Measurements from ENCODE around the gene ITGA11.

Gene ITGA11

DNA sequence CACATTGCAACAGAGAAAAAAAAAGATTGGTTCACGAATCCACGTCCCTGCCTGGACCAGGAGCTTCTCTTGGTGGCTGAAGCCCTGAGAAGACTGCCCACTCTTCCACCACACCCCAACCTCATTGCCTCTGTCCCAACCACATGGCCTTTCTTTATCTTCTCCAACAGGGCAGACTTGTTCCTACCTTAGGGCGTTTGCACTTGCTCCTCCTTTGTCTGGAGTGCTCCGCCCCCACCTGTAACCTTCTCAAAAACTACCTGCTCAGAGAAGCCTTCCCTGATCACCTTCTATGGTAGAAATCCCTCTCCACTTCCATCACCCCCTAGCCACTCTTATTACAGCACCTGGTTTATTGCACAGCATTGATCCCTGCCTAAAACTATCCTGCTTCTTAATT is 64.7 kb downstream of the ITGA11 start:
- no peak for DNase-seq
- H3K4me3 Mint-ChIP-seq: no peak overlapping the region
- peaks cover 7% of the 10 kb centered on the region for H3K4me1 Mint-ChIP-seq (ENCODE audit: low read depth)
- no peak overlapping the region for H3K27ac Mint-ChIP-seq
- no peaks in the 10 kb centered on the region for H3K9me3 Mint-ChIP-seq
- H3K27me3 Mint-ChIP-seq: peaks cover 4% of the 10 kb centered on the region
- H3K36me3 Mint-ChIP-seq (ENCODE audit: low read depth): no peaks in the 10 kb centered on the region

DNA sequence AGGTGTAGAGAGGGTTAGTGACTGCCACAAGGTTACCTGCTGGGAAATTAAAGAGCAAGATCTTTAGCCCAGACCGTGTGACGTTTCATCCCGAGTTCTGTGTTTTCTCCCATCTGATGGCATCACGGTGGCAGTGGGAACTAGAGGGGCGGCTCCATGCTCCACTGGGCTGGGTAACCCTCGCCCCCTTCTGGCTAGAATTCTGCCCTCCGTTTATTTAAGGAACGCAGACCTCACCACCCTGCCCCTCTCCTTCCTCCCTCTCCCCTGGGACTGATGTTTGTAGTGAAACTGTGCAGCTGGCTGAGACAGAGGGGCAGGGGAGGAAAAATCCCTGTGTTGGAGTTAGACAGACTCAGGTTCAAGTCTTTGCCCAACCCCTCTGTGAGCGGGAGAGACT is 65.6 kb downstream of the ITGA11 start:
- Mint-ChIP-seq H3K27ac (no peak overlapping the region), H3K4me3 (no peak overlapping the region)

DNA sequence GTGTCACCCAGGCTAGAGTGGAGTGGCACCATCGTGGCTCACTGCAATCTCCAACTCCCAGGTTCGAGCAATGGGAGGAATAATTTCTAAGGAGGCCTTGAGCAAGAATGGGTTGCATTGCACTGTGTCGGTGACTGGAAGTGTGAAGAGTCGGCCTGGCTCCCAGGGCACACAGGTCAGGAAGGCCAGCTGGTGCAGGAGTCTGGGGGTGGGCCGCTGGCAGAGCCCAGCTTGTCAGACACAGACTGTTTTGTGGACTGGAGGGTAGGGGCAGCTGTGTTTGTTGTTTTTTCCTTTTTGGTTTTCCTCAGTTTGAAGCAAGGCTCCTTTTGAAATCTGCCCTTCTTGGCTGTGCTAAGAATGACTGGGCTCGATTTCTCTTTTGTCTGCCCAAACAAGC is 66.2 kb downstream of the ITGA11 start:
- Mint-ChIP-seq H3K27me3 (peaks cover 4% of the 10 kb centered on the region), H3K4me3 (no peak overlapping the region), H3K4me1 (ENCODE audit: low read depth) (peaks cover 7% of the 10 kb centered on the region), H3K9me3 (no peaks in the 10 kb centered on the region), H3K36me3 (ENCODE audit: low read depth) (no peaks in the 10 kb centered on the region), H3K27ac (no peak overlapping the region)
- no peak for DNase-seq

More for the DNA sequence above, 65.6 kb downstream of the ITGA11 start:
- Mint-ChIP-seq H3K27me3 (peaks cover 4% of the 10 kb centered on the region), H3K4me1 (ENCODE audit: low read depth) (peaks cover 7% of the 10 kb centered on the region), H3K9me3 (no peaks in the 10 kb centered on the region), H3K36me3 (ENCODE audit: low read depth) (no peaks in the 10 kb centered on the region)
- DNase-seq: no peak

DNA sequence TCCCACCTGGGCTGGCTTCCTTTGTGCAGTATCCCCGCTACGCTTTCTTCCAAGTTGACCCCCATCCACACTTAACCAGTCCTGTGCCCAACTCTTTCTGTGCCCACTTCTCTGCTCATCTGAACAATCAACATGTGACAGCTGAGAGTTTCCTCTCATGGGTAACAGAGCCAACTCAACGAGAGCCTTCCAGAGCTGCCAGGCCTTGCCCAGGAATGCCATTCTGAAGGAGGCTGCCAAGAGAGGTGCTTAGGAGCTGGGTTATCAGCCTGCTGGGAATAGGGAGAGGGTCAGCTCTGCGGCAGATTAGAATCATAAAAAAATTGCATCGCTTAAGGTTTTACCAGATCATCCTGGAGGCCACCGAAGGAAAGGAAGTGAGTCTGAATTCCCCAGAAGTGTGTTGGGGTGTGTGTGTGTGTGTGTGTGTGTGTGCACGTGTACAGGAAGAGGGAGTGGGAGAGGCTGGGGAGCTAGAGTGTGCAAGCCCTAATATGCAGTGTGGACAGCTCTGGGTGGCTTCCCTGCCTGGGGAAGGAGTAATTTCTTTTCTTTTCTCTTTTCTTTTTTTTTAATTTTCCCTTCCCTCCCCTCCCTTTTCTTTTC is 66.7 kb downstream of the ITGA11 start:
- DNase-seq: no peak
- no peaks in the 10 kb centered on the region for H3K36me3 Mint-ChIP-seq (ENCODE audit: low read depth)
- H3K27ac Mint-ChIP-seq: peak overlapping the region; percentile 22
- peaks cover 7% of the 10 kb centered on the region for H3K4me1 Mint-ChIP-seq (ENCODE audit: low read depth)
- no peak overlapping the region for H3K4me3 Mint-ChIP-seq
- H3K9me3 Mint-ChIP-seq: no peaks in the 10 kb centered on the region
- H3K27me3 Mint-ChIP-seq: peaks cover 4% of the 10 kb centered on the region

DNA sequence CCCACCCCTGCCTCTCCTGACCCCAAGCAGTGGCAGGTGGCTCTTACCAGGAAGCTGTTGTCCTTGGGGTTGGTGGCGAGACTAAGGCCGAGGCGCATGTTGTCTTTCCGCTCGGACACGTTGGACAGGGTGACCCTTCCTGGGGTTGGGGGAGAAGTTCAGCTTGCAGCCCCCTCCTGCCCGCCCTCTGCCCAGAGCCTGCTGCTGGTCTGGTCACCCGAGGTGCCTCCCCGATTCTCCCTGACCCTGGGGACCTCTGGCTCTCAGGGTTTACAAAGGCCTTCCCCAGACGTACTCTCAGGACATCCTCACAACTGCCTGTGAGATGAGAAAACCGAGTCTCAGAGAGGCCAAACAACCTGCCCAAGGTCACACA is 67.3 kb downstream of the ITGA11 start:
- H3K4me1 Mint-ChIP-seq (ENCODE audit: low read depth): peaks cover 7% of the 10 kb centered on the region
- no peaks in the 10 kb centered on the region for H3K36me3 Mint-ChIP-seq (ENCODE audit: low read depth)
- no peak overlapping the region for H3K4me3 Mint-ChIP-seq
- peak overlapping the region; percentile 22 for H3K27ac Mint-ChIP-seq
- H3K9me3 Mint-ChIP-seq: no peaks in the 10 kb centered on the region
- peaks cover 4% of the 10 kb centered on the region for H3K27me3 Mint-ChIP-seq
- no peak for DNase-seq

DNA sequence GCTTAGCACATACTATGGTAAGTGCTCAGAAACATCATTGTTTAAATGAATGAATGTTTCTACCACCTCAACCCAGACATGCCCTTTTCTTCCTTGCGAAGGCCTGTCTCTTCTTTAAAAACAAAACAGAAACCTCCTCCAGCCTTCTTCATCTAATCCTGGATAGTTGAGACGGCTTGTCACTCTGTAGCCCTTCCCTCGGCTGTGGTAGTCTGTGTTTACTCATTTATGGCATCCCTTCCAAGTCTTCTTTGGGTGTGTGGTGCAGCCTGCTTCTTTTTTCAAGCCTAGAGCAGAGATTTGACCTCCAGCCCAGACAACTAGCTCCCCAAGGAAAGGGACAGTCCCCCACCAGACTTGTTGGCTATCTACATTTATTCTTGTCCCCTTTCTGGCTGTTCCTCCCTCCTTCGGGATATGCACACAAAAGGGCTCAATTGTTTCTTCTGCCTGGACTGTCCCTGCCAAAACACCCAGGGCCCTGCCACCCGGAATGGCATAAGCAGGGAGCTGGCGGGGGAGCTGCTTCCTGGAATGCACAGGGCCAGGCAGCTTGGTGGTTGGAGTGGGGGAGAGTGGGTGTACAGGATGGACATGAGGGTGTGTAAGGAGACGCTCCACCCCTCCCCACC is 67.8 kb downstream of the ITGA11 start:
- peaks cover 7% of the 10 kb centered on the region for H3K4me1 Mint-ChIP-seq (ENCODE audit: low read depth)
- no peaks in the 10 kb centered on the region for H3K36me3 Mint-ChIP-seq (ENCODE audit: low read depth)
- no peaks in the 10 kb centered on the region for H3K9me3 Mint-ChIP-seq
- DNase-seq: no peak
- no peak overlapping the region for H3K4me3 Mint-ChIP-seq
- H3K27ac Mint-ChIP-seq: no peak overlapping the region
- H3K27me3 Mint-ChIP-seq: peaks cover 4% of the 10 kb centered on the region

DNA sequence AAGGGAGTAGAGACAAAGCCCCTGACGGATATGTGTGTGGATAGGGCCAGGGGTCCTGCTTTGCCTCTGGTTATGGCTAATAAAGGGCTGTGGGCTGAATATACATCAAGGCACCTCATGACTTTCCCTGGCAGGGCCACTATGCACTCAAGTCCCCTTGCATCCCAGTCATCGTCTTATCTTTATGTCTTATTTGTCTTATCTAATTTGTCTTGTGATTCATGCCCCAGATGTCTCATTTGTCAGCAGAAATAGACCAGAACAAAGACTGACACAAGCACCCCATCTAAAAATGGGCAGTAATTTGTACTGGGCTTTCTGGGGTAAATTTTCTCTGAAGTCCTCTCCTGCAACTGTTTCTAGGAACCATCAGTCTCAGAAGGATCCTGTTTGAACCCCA is 68.6 kb downstream of the ITGA11 start:
- no peaks in the 10 kb centered on the region for H3K36me3 Mint-ChIP-seq (ENCODE audit: low read depth)
- H3K27me3 Mint-ChIP-seq: peaks cover 4% of the 10 kb centered on the region
- no peak for DNase-seq
- H3K9me3 Mint-ChIP-seq: no peaks in the 10 kb centered on the region
- H3K4me1 Mint-ChIP-seq (ENCODE audit: low read depth): peaks cover 7% of the 10 kb centered on the region
- no peak overlapping the region for H3K27ac Mint-ChIP-seq
- H3K4me3 Mint-ChIP-seq: no peak overlapping the region

DNA sequence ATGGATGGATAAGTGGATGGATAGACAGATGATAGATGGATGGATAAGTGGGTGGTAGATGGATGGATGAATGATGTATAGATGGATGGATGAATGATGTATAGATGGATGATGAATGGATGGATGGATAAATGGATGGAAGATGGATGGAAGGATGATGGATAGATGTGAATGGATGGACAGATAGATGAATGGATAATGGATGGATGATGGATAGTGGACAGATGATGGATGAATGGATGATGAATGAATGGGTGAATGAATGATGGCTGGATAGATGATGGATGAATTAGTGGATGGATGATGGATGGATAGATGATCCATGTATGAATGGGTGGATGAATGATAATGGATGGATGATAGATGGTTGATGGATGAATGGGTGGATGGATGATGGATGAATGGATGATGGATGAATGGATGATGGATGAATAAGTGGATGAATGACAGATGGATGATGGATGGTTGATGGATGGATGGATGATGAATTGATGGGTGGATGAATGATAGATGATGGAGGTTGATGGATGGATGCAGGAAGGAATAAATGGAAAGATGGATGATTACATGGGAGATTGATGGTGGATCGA is 69.3 kb downstream of the ITGA11 start:
- DNase-seq: no peak
- no peaks in the 10 kb centered on the region for H3K36me3 Mint-ChIP-seq (ENCODE audit: low read depth)

DNA sequence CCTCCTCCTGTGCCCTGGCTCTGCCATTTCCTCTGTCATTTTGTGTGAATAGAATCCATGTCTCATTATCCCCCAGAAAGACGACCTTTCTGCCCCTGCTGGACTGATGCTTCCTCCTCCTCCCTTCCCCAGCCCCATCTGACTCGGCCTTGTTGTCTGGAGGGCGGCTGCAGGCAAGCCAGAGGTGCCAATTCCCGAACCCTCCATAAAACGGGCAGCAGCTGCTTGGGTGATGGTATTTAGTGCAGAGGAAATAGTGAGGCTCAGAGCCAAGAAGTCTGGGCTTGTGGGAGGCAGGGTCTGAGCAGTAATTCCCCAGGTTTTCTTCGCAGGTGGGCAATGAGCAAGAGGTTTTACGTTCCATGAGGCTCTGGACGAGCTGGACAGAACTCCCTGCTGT is 71.2 kb downstream of the ITGA11 start:
- no peak for DNase-seq
- H3K27me3 Mint-ChIP-seq: no peaks in the 10 kb centered on the region
- no peak overlapping the region for H3K27ac Mint-ChIP-seq
- H3K9me3 Mint-ChIP-seq: peaks cover 6% of the 10 kb centered on the region
- H3K4me3 Mint-ChIP-seq: no peak overlapping the region
- peaks cover 7% of the 10 kb centered on the region for H3K4me1 Mint-ChIP-seq (ENCODE audit: low read depth)
- H3K36me3 Mint-ChIP-seq (ENCODE audit: low read depth): no peaks in the 10 kb centered on the region

More for the DNA sequence above, 69.3 kb downstream of the ITGA11 start:
- H3K4me1 Mint-ChIP-seq (ENCODE audit: low read depth): peaks cover 7% of the 10 kb centered on the region
- peaks cover 4% of the 10 kb centered on the region for H3K27me3 Mint-ChIP-seq
- no peak overlapping the region for H3K4me3 Mint-ChIP-seq
- H3K27ac Mint-ChIP-seq: no peak overlapping the region
- no peaks in the 10 kb centered on the region for H3K9me3 Mint-ChIP-seq

DNA sequence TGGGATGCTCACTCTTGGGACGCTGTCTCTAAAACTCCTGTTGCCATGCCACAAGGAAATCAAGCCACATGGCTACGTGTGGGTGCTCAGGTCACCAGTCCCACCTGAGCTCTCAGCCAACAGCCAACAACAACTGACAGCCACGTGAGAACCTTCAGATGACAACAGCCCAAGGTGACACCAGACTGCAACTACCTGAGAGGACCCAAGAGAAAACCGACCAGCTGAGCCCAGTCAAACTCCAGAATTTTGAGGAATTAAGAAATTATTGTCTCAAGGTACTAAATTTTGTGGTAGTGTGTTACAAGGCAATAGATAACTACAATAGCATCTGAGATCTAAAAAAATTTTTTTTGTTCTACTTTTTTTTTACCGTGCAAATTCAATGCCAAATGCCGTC is 75.2 kb downstream of the ITGA11 start:
- H3K4me1 Mint-ChIP-seq (ENCODE audit: low read depth): peaks cover 29% of the 10 kb centered on the region
- no peak for DNase-seq
- H3K36me3 Mint-ChIP-seq (ENCODE audit: low read depth): no peaks in the 10 kb centered on the region
- H3K27me3 Mint-ChIP-seq: no peaks in the 10 kb centered on the region
- peaks cover 6% of the 10 kb centered on the region for H3K9me3 Mint-ChIP-seq
- H3K27ac Mint-ChIP-seq: no peak overlapping the region
- no peak overlapping the region for H3K4me3 Mint-ChIP-seq

DNA sequence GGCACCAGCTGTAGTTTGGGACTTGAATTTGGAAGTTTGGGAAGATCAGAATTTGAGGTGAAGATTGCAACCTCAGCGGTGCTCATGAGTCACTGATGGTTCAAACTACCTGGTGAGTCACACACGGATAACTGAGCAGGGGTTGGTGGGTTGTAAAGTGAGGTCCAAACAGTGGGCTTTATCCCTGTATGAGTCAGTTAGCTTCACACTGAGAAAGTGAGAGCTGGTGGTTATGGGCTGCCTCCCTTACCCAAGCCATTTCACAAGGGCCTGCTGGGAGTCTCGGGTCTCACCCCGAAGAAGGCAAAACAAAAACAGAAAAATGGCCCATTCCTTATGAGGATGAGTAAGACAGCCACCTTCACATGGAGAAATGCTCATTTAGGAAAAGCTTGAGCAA is 77.0 kb downstream of the ITGA11 start:
- no peak for DNase-seq
- Mint-ChIP-seq H3K4me1 (ENCODE audit: low read depth) (peaks cover 33% of the 10 kb centered on the region), H3K9me3 (peaks cover 6% of the 10 kb centered on the region), H3K4me3 (no peak overlapping the region), H3K36me3 (ENCODE audit: low read depth) (no peaks in the 10 kb centered on the region), H3K27ac (peak overlapping the region; percentile 5), H3K27me3 (no peaks in the 10 kb centered on the region)

DNA sequence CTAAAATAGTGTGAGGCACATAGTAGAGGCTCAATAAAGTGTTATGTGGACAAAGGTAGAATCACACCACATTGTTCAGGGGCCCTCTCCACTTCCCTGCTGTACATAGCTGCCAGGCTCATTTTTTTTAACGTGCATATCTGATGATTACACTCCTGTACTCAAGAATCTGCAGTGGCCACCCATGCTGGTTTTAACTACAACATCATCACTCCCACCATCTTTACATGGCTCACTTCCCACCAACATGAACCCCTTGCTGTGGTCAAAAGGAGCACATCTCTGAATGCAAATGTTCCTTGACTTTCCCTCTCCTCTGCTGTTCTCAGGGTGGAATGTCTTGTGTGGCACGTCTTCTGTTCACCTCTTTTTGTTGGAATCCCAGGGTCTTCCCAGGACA is 77.7 kb downstream of the ITGA11 start:
- Mint-ChIP-seq H3K9me3 (peaks cover 6% of the 10 kb centered on the region), H3K27ac (peak overlapping the region; percentile 5), H3K36me3 (ENCODE audit: low read depth) (no peaks in the 10 kb centered on the region)

DNA sequence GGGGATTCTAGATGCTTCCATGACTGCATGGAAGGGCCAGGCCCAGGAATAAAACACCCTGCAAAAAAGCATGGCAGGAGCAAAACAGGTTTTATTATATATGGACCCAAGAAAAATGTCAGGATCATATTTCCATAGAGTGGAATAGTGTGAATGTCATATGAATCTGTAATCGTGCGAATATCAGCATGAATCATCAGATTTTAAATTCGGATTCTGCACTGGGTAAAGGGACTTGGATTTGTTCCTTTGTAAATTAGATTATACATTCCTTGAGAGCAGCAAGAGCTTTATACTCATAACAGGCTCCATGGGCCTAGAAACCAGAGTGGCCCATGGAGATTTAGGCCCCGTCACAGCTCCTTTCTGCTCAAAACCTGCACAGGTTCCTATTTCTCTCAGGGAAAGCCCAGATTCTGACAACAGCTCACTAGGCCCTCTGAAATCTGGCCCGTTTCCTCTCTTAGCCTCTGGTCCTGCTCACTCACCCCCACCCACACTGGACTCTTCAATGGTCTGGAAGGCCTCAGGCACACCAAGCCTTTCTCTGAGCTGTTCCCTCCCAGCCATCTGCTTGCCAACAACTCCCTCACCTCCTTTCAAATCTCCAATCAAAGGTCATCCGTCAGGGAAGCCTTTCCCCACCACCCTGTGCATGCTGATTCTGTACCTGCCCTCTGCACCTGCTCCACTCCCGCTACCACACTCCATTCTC is 78.4 kb downstream of the ITGA11 start:
- H3K27ac Mint-ChIP-seq: peak overlapping the region; percentile 90
- DNase-seq: no peak
- H3K36me3 Mint-ChIP-seq (ENCODE audit: low read depth): no peaks in the 10 kb centered on the region
- H3K9me3 Mint-ChIP-seq: peaks cover 6% of the 10 kb centered on the region
- peaks cover 33% of the 10 kb centered on the region for H3K4me1 Mint-ChIP-seq (ENCODE audit: low read depth)
- H3K4me3 Mint-ChIP-seq: no peak overlapping the region
- H3K27me3 Mint-ChIP-seq: no peaks in the 10 kb centered on the region

More for the DNA sequence above, 77.7 kb downstream of the ITGA11 start:
- H3K4me3 Mint-ChIP-seq: no peak overlapping the region
- peaks cover 33% of the 10 kb centered on the region for H3K4me1 Mint-ChIP-seq (ENCODE audit: low read depth)
- H3K27me3 Mint-ChIP-seq: no peaks in the 10 kb centered on the region
- no peak for DNase-seq

DNA sequence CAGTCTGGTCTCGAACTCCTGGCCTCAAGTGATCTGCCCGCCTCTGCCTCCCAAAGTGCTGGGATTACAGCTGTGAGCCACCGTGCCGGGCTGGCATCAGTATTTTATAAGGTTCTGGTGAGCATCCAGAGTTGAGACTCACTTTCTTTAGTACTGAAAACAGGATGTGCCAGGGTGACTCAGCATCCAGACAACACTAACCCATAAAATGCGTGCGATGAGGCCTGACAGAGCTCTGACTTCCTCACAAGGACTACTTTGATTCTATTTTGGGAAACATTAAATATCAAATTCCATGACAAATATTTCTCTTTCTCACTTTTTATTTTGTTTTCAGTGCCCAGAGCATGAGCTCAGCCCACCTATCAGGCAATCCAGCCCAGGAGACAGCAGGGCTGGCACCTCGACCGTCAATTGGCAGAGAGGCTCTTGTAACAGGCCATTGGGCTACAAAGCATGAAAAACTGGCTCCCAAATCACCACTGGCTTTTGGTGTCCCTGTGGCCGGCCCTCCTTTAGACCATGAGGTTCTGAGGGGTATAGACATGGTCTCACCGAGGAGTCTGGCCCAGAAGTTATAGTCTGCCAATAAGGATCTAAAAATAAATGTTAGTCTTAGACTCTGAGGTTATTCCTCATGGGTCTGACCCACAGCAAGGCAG is 79.4 kb downstream of the ITGA11 start:
- H3K4me3 Mint-ChIP-seq: peak overlapping the region; percentile 23
- peak overlapping the region; percentile 90 for H3K27ac Mint-ChIP-seq
- peaks cover 6% of the 10 kb centered on the region for H3K9me3 Mint-ChIP-seq
- DNase-seq: peak; percentile 61
- no peaks in the 10 kb centered on the region for H3K27me3 Mint-ChIP-seq
- peaks cover 33% of the 10 kb centered on the region for H3K4me1 Mint-ChIP-seq (ENCODE audit: low read depth)
- no peaks in the 10 kb centered on the region for H3K36me3 Mint-ChIP-seq (ENCODE audit: low read depth)
